Measurements from ENCODE around the gene BSG.
A peak's percentile ranks its signal among the peaks of the same experiment; 100 is the strongest.

Gene BSG

DNA sequence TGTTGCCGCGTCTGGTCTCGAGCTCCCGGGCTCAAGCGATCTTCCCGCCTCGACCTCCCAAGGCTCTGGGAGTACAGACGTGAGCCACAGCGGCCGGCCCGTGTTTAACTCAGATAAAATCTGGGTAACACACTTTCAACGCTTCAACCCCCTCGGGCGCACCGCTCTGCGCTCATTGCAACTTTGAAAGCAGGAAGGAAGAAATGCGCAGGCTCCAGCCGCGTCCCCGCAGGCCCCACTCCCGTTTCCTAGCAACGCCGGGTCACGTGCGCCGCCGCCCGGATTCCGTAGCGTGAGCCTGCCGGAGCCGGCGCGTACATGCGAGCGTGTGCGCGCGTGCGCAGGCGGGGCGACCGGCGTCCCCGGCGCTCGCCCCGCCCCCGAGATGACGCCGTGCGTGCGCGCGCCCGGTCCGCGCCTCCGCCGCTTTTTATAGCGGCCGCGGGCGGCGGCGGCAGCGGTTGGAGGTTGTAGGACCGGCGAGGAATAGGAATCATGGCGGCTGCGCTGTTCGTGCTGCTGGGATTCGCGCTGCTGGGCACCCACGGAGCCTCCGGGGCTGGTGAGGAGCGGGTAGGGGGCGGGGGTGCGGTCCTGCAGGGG lies at the start of gene BSG:
Gene BSG, plus strand, starts transcription at position 457 of the 603 bp plus-strand sequence. Its CDS starts 39 bp downstream, at position 496.
- peak; percentile 96 for DNase-seq (ENCODE audit: low read depth in 2 of 2)

GRCh38 chr19:522726-523125 lies 49.7 kb upstream of the BSG start:
- DNase-seq (ENCODE audit: low read depth in 2 of 2): no peak

DNA sequence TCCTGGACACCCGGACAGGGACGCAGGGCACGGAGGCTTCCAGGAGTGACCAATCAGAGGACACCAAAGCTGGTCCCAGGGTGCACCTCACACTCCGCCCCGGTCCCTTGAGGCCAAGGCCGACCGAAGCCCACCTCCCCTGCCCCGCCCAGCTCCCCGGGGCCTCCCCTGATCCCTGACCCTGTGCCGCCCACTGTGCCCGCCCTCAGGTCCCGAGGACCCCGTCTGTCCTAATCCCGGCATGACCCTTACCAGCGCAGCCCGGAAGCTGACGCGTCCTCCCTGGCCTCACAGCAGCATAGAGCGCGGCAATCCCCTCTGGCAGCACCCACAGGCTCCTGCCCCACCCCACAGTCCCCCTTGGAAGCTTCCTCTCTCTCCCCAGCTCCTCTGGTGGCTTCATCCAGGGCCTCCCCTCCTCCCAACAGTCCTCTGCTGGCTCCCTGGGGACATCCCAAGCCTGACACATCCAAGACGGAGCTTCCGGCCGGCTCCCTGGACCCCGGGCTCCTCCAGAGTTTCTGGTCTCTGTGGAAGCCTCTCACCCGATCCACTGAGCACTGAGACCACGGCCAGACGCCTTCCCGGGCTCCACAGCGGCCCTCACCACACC lies 48.2 kb upstream of the BSG start:
- no peak for DNase-seq (ENCODE audit: low read depth in 2 of 2)

DNA sequence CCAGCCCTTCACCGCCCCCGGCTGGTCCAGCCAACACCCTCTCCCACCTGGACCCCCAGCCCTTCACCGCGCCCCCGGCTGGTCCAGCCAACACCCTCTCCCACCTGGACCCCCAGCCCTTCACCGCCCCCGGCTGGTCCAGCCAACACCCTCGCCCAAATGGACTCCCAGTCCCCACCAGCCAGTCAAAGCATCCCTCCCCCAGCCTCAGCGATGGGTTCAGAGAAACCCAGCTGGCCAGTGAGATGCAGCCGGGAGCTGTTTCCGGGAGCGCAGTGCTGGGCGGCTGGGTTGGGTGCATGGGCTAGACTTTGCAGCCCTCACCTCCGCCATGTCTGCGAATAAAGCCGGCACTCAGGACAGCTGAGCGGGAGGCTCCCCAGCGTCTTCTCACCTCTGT lies 47.4 kb upstream of the BSG start:
- DNase-seq (ENCODE audit: low read depth in 2 of 2): no peak

GRCh38 chr19:525857-526419 lies 46.5 kb upstream of the BSG start:
- no peak for DNase-seq (ENCODE audit: low read depth in 2 of 2)

- DNase-seq (ENCODE audit: low read depth in 2 of 2): no peak
Measured at GRCh38 chr19:530134-531008, 42.0 kb upstream of the BSG start.

DNA sequence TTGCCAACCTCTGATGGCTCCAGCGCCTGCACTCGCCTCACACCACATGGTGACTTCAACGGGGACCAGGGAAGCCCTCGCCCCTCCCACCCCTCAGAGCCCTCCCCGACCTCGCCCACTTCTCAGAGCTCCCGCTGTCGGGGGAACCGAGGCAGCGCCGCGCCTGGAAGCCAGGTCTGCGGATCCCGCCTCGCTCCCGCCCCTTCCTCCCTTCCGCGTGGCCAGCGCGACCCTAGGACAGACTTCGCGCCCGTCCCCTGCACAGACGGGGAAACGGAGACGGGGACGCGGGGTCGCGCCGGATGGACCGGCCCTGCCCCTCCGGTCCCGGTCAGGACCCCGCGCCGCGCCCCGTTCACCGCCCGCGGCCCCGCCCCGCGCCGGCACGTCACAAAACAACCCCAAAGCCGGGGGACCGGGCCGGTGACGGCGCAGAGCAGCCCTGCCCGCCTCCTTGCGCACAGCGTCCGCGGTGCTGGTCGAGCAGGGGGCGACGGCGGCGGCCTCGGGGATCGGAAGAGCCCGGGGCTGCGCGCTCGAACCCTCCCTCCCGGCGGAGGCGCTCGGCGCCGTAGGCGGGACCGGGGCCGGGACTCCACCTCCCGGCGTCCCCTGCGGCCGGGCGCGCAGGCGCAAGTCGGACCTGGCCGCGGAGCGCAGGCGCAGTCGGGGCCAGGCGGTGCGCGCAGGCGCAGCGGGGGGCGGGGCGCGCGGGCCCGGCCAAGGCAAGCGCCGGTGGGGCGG lies 41.2 kb upstream of the BSG start:
- DNase-seq (ENCODE audit: low read depth in 2 of 2): peak; percentile 76 to 89

- DNase-seq (ENCODE audit: low read depth in 2 of 2): no peak
Measured at GRCh38 chr19:531753-532560, 40.4 kb upstream of the BSG start, which contains the start of gene CDC34. TSS of gene CDC34 (plus strand) at chr19:531760. CDS start at chr19:531932, 172 bp downstream.

DNA sequence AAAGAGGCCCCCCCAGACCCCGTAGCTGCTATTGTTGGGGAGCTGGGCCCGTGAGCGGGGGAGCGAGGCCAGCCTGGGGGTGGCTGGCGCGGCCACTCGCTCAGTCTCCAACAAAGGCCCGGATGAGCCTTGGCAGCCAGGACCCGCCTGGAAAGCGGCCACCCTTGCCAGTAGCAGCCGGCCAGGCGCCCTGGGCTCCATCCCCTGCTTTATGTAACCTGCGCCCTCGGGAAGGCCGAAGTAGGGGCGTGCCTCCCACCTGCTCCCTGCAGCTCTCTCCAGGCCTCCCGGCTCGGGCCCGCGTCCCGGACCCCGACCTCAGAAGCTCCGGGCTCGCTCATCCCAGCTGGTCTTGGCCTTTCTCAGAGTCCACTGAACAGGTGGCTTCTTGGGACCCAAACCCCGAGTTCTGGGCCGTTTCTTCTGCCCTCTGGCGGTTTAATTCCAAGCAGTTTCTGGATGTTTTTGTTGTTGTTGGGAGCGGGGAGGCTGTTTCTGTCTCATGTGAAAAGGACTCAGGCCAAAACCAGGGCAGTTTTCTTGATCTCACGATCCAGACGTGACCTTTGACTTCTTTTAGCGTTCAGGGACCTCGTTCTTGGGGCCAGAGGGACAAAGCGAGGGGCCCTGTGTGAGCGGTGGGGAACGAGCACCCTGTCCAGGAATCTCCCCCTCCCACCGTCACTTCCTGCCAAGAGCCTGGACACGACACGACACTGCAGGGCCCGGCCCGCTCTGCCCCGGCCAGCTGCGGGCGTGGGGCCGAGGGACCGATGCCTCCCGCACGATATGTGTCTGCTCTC lies 39.6 kb upstream of the BSG start:
- peak in 1 of 2 donors; percentile 36 for DNase-seq (ENCODE audit: low read depth in 2 of 2)

GRCh38 chr19:533364-534058 lies 38.9 kb upstream of the BSG start:
- no peak for DNase-seq (ENCODE audit: low read depth in 2 of 2)

DNA sequence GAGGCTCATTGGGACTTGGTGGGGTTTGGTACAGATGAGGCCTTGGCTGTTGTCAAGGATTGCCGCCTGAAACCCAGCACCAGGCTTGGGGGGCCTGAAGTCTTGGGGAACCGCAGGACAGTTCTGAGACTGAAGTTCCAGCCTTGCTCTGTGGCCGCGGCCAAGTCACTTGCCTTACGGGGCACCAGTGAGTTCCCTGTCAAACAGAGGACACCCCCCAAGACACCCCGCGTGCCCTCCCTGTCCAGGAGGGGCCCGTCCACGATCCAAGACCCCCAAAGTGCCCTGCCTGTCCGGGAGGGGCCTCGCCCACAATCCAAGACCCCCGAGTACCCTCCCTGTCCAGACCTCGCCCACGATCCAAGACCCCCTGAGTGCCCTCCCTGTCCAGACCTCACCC lies 38.3 kb upstream of the BSG start:
- no peak for DNase-seq (ENCODE audit: low read depth in 2 of 2)

GRCh38 chr19:535017-535835 lies 37.2 kb upstream of the BSG start:
- no peak for DNase-seq (ENCODE audit: low read depth in 2 of 2)

DNA sequence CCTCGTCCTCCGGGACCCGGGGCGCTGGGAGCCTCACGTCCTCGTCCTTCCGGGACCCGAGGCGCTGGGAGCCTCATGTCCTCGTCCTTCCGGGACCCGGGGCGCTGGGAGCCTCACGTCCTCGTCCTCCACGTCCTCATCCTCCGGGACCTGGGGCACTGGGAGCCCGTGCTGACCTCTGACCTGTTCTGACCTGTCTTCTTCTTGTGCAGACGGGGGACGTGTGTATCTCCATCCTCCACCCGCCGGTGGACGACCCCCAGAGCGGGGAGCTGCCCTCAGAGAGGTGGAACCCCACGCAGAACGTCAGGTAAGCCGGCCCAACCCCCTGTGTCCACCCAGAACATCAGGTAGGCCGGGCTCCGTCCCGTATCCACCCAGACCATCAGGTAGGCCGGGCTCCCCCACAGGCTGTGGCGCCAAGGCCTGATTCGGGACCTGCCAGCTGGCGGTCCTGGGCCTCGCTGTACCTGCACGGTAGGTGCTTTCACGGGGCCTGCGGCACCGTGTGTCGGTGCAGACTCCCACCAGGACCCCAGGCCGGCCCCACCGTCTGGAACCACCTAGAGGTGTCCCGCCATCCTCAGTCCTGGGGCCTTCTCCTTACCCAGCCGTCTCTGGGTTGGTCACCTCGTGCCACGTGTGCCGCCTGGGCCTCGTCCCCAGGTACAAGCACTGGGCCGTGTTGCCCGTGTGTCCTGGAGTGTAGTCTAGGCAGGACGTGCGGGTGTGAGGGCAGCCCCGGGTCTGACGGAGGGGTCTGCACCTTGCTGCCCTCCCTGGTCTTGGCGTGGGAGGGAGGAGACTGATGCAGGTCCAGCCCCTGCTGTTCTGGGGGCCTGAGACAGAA lies 36.1 kb upstream of the BSG start:
- no peak for DNase-seq (ENCODE audit: low read depth in 2 of 2)

DNA sequence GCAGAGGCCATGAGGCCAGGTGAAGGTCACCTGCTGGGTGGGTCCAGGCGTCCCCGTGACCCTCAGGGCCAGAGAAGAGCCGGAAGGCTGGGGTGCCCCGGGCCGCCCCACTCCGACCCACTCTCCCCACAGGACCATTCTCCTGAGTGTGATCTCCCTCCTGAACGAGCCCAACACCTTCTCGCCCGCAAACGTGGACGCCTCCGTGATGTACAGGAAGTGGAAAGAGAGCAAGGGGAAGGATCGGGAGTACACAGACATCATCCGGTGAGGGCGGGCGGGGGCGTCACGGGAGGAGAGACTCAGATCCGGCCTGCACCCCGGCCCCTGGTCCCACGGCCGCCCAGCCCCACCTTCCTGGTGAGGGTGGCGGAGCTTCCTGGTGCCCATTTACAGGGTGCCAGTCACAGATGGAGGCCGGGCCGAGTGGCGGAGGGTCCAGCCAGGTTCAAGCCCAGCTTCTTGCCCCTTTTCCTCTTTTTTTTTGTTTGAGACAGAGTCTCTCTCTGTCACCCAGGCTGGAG lies 35.5 kb upstream of the BSG start:
- DNase-seq (ENCODE audit: low read depth in 2 of 2): no peak

GRCh38 chr19:538641-539428 lies 33.6 kb upstream of the BSG start:
- no peak for DNase-seq (ENCODE audit: low read depth in 2 of 2)

DNA sequence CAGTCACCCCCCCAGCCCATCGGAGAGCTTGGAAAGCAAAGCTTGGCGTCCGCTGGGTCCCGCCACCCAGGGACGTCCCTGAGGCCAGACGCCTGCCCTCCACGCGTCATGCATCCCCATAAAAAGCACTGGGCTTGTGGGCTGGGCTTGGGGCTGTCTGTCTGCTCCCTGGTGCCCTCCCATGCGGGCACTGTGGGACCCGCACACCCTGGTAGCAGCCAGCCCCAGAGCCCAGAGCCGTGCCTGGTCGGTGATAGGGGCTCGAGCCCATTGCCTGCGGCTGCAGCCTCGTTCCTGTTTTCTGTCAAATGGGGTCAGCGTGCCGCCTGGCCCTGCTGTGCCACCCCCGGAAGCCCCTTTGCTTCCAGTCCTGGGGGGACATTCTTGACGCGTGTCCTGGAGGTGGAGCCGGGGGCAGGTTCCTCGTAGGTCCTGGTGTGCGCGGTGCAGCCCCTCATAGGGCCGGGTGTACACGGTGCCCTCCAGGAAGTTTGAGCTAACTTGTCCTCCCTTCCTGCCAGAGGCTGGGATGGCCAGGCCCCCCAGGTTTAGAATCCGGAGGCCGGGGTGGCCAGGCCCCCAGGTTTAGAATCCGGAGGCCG lies 32.9 kb upstream of the BSG start:
- no peak for DNase-seq (ENCODE audit: low read depth in 2 of 2)
